ENCODE results near the gene UNC45A.

DNA sequence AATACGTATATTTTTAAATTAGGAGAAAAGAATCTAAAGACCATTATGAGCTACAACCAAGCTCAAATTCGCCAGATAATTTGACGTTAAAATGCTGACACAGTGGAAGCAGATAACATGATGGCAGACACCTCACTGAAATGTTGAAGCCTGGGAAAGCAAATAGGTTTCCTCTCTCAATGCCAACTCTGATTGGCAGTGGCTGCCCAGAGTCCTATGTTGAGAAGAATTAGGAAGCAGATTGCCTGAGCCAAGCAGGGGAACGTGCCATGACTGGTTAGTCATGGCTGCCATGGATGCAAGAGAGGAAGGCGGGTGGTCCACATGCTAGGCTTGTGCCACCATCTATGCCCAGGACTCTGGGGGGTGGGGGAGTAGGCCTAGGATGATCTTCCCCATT, 3.2 kb downstream of the UNC45A start:
- TF ChIP-seq, protein P1, sequence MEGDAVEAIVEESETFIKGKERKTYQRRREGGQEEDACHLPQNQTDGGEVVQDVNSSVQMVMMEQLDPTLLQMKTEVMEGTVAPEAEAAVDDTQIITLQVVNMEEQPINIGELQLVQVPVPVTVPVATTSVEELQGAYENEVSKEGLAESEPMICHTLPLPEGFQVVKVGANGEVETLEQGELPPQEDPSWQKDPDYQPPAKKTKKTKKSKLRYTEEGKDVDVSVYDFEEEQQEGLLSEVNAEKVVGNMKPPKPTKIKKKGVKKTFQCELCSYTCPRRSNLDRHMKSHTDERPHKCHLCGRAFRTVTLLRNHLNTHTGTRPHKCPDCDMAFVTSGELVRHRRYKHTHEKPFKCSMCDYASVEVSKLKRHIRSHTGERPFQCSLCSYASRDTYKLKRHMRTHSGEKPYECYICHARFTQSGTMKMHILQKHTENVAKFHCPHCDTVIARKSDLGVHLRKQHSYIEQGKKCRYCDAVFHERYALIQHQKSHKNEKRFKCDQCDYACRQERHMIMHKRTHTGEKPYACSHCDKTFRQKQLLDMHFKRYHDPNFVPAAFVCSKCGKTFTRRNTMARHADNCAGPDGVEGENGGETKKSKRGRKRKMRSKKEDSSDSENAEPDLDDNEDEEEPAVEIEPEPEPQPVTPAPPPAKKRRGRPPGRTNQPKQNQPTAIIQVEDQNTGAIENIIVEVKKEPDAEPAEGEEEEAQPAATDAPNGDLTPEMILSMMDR (IDR thresholded peaks at IDR 0.05; ENCODE audit: low read length) = no peak
- no peak for TF ChIP-seq EZH2 (IDR thresholded peaks at IDR 0.05; ENCODE audit: borderline replicate concordance, low read length)

Measured in OCI-LY1 (cell line).